GM12878 (cell line): ENCODE data around the gene GUCY1A1. TPM values are rescaled to one million over a fixed set of nuclear protein-coding genes. Genes with fewer than 3 reads are reported as not detected.

ENCODE experiments used
- ATAC-seq: fragments of 200-7000 bp; cut with Tn5 transposase; 3 replicates; pipeline ENCODE4 v1.9.1; 2020; ENCODE audit warnings: mild to moderate bottlenecking, moderate library complexity
- BruUV-seq: library from RNA; stranded (reverse); fragments of 400-500 nt; replicated peaks from 2 replicates; lab custom pipeline; 2021; lab: Mats Ljungman, UMichigan
- CTCF ChIA-PET: fragments of 300-600 bp; sonication (Branson Sonifier 250); formaldehyde crosslinking; extraction: SDS; loops from one replicate; lab custom pipeline; 2021; ENCODE audit warnings: inconsistent platforms; lab: Yijun Ruan, JAX
- POLR2A ChIA-PET: fragments of 350-600 bp; formaldehyde crosslinking; extraction: SDS; loops from one replicate; lab custom pipeline; 2021; ENCODE audit warnings: inconsistent platforms; lab: Charles Lee
- RAD21 ChIA-PET: fragments of 300-600 bp; sonication (Branson Sonifier 250); formaldehyde crosslinking; loops from one replicate; lab custom pipeline; 2023; ENCODE audit warnings: antibody characterized with exemption; ENCODE audit not compliant: unreplicated experiment; lab: Charles Lee
- SMC1A ChIA-PET: fragments of 300-600 bp; sonication (Branson Sonifier 250); formaldehyde crosslinking; loops from one replicate; lab custom pipeline; 2023; ENCODE audit not compliant: unreplicated experiment, uncharacterized antibody; lab: Charles Lee
- DNase-seq: peaks from one replicate; pipeline ENCODE4 v3.0.0-alpha.2; 2011; ENCODE audit warnings: low read depth, low spot score
- FAIRE-seq: peaks from 3 replicates; lab custom pipeline; 2011; peaks lifted over from hg19 to GRCh38; lab: Jason Lieb, UNC
- H2AFZ ChIP-seq: 2 replicates; pipeline ENCODE4 v1.6.0; 2011; ENCODE audit warnings: low read depth, low read length, control low read depth; ENCODE audit not compliant: control insufficient read depth
- H3K27ac ChIP-seq: 2 replicates; pipeline ENCODE4 v1.5.1; 2011; ENCODE audit warnings: control low read depth; ENCODE audit not compliant: control insufficient read depth, insufficient read depth
- H3K27me3 ChIP-seq, 2 experiments: replicated peaks in 1 of 2; 2 replicates each; pipeline versions ENCODE4 v1.6.0 to v1.6.1; 2011; ENCODE audit warnings: low read length in 1 of 2; ENCODE audit not compliant: control insufficient read depth in 2 of 2, insufficient read depth in 2 of 2
- H3K36me3 ChIP-seq, 2 experiments: 2 replicates each; pipeline ENCODE4 v1.5.1; 2011; ENCODE audit warnings: low read length in 1 of 2; ENCODE audit not compliant: control insufficient read depth in 2 of 2, insufficient read depth in 2 of 2
- H3K4me1 ChIP-seq: 2 replicates; pipeline ENCODE4 v1.6.1; 2011; ENCODE audit warnings: mild to moderate bottlenecking, low read length, moderate library complexity, mixed read lengths; ENCODE audit not compliant: control insufficient read depth, insufficient read depth
- H3K4me2 ChIP-seq: 2 replicates; pipeline ENCODE4 v1.6.0; 2011; ENCODE audit warnings: control low read depth; ENCODE audit not compliant: control insufficient read depth, insufficient read depth
- H3K4me3 ChIP-seq: fragments of 200-600 bp; sonication (generic); 2 replicates; pipeline ENCODE4 v1.5.1; 2016
- H3K79me2 ChIP-seq: 2 replicates; pipeline ENCODE4 v1.6.0; 2011; ENCODE audit warnings: low read length; ENCODE audit not compliant: control insufficient read depth, insufficient read depth
- H3K9ac ChIP-seq: 2 replicates; pipeline ENCODE4 v1.8.0; 2011; ENCODE audit warnings: low read length, control low read depth, mixed read lengths; ENCODE audit not compliant: control insufficient read depth, insufficient read depth
- H3K9me3 ChIP-seq: replicated peaks from 3 replicates; pipeline ENCODE4 v1.5.1; 2011; ENCODE audit warnings: mild to moderate bottlenecking, low read length; ENCODE audit not compliant: control insufficient read depth, insufficient read depth
- H4K20me1 ChIP-seq: 2 replicates; pipeline ENCODE4 v1.6.0; 2011; ENCODE audit not compliant: control insufficient read depth, insufficient read depth
- CBX5 ChIP-seq: sonication (generic); IDR thresholded peaks from 2 replicates; pipeline ENCODE4 v1.6.1; 2016; ENCODE audit warnings: low read depth, moderate library complexity, mild to moderate bottlenecking, inconsistent platforms
- LARP7 ChIP-seq: fragments of 450-650 bp; IDR thresholded peaks from 2 replicates; pipeline ENCODE4 v1.6.1; 2017; ENCODE audit warnings: mild to moderate bottlenecking
- NR2C2 ChIP-seq: IDR thresholded peaks from 2 replicates; pipeline ENCODE4 v1.6.1; 2011; ENCODE audit warnings: borderline replicate concordance, low read depth; ENCODE audit not compliant: control insufficient read depth, insufficient read length
- RAD21 ChIP-seq: IDR thresholded peaks from 2 replicates; pipeline ENCODE4 v1.6.1; 2011; ENCODE audit warnings: mild to moderate bottlenecking, low read depth, low read length, moderate library complexity; ENCODE audit not compliant: insufficient read depth
- TARDBP ChIP-seq: IDR thresholded peaks from 2 replicates; pipeline ENCODE4 v1.6.1; 2016; ENCODE audit warnings: borderline replicate concordance
- WGBS: methylation state at CpG from one replicate; pipeline ENCODE4 v1.1.6; 2016; ENCODE audit warnings: low lambda C conversion rate; ENCODE audit not compliant: insufficient replicate concordance, insufficient coverage; ENCODE audit errors: missing lambda C conversion rate; 5-methylcytosine and 5-hydroxymethylcytosine counted together
- in situ Hi-C: fragments of 300-500 bp; cut with MboI; formaldehyde crosslinking; loops from 9 replicates; pipeline ENCODE4 v1.14.3; 2018; ENCODE audit warnings: mixed read lengths
- intact Hi-C: fragments of 100-400 bp; cut with micrococcal nuclease; formaldehyde crosslinking; loops from one replicate; pipeline ENCODE4 v1.14.2; 2022; ENCODE audit not compliant: unreplicated experiment
- polyA plus RNA-seq, 11 experiments: library from polyadenylated mRNA; depleted of rRNA in 4 of 11; unstranded in 6 of 11; stranded (reverse) in 5 of 11; fragments of >200 nt; fragmentation: Nextera tagmentation in 4 of 11; fragmentation: Illumina TruSeq in 1 of 11; extraction: Ambion mirVana in 4 of 11; extraction: Trizol in 1 of 11; gene quantifications; 1 replicate in 1 of 11; 2 replicates in 10 of 11; pipeline versions ENCODE4 v1.2.1 to v1.2.3, GENCODE V29; 2011 to 2016; ENCODE audit warnings: inconsistent platforms in 2 of 11, missing spikeins in 2 of 11, low read depth in 1 of 11
- total RNA-seq, 4 experiments: library from RNA; depleted of rRNA in 3 of 4; stranded (reverse); fragments of >200 nt in 3 of 4; fragmentation: Illumina TruSeq in 1 of 4; extraction: Trizol in 1 of 4; gene quantifications; 2 replicates each; pipeline versions ENCODE4 v1.2.1 to v1.2.3, GENCODE V29; 2013 to 2021
- TF ChIP-seq, protein P1 (sequence below): fragments of 450-650 bp; IDR thresholded peaks from 2 replicates; pipeline ENCODE4 v1.6.1; 2018; ENCODE audit warnings: borderline replicate concordance, mild to moderate bottlenecking; ENCODE audit not compliant: partially characterized antibody
- TF ChIP-seq, protein P2 (sequence below): IDR thresholded peaks from 2 replicates; pipeline ENCODE4 v1.6.1; 2012; ENCODE audit warnings: mild to moderate bottlenecking, low read depth, low read length
- TF ChIP-seq, protein P3 (sequence below): IDR thresholded peaks from 2 replicates; pipeline ENCODE4 v1.6.1; 2012; ENCODE audit warnings: low read length, inconsistent platforms

Gene GUCY1A1
- total and polyA plus RNA-seq, 10 of the 15 experiments (the other 5 are each of a cell fraction or from before 2014, with no cell fraction given): 0.44 to 22.6 (median 0.55) TPM

DNA sequence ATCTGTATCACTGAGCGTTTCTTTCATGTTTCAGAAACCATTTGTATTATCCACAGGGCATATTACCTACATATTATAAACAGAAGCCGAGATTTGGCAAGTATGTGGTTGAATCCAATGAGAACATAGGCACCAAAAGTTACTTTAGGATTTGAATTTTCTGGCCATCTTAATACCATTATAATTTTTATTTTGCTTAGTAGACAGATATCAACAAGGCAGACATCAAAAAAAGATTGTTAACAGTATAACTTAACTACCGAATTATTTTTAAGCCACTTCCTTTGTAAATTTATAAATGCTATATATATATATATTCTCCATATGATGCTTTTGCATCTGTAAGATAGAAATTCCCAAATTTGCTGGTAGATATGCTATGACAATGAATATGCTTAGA lies 94.4 kb downstream of the GUCY1A1 start:
- ChIA-PET SMC1A (interaction anchor here (1.0 to 4.2 kb wide), 22 partner anchors 9 to 317 kb away, joined by 3 to 23 read pairs (median 6); partner anchors contain the start of genes CTSO and GUCY1A1), RAD21 (interaction anchor here (1.5 to 3.8 kb wide), 3 partner anchors 23 to 92 kb away, joined by 5 to 55 read pairs (median 25); partner anchors contain the start of gene GUCY1A1), CTCF (interaction anchor here (0.9 to 1.4 kb wide), 4 partner anchors 26 to 232 kb away, joined by 3 to 6 read pairs (median 3); partner anchors contain the start of gene CTSO), POLR2A (interaction anchor here (1.0 to 1.5 kb wide), 2 partner anchors 10 to 94 kb away, joined by 4 to 8 read pairs; no protein-coding TSS in a partner anchor)
- in situ Hi-C loops (no loop called here), intact Hi-C loops (no loop called here)
- Histone ChIP-seq H3K4me1 (no peaks in the 10 kb centered on the region), H3K79me2 (no peaks in the 10 kb centered on the region), H3K9ac (no peak overlapping the region), H3K36me3 (no peaks in the 10 kb centered on the region), H2AFZ (no peak overlapping the region), H3K4me3 (no peak overlapping the region), H3K27ac (no peak overlapping the region), H3K9me3 (no peaks in the 10 kb centered on the region; the same call in 2 of the 3 replicates), H3K4me2 (no peak overlapping the region), H4K20me1 (no peaks in the 10 kb centered on the region), H3K27me3 (peaks cover 0 to 7% of the 10 kb centered on the region in 2 experiments; a peak in 2 of 4 replicates)
- TF ChIP-seq RAD21: no peak
- DNase-seq (no peak), FAIRE-seq (no peak), ATAC-seq (no peak)
- 51% methylated on average over 3 of the region's 3 CpGs for WGBS
- no TSS peak for BruUV-seq

DNA sequence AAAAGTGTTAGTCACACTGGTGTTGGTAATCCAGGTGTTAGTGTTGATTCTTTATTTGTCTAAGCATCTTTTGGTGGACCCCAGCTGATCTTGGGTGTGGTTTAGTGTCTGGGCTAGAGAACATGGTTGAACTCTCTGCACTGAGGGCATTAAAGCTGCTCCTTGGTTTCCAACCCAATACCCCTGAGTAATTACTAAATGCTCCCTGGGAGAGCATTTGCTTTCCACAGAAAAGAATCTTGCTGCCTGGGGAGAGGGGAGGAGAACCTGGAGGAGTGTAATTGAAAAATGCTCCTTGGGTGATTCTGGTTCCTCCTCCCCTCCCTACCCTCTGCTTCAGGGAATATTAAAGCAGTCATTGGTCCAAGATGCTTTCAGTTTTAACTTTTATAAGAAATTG lies 95.3 kb downstream of the GUCY1A1 start:
- ATAC-seq (no peak), FAIRE-seq (no peak), DNase-seq (no peak)
- Histone ChIP-seq H3K27me3 (peaks cover 0 to 7% of the 10 kb centered on the region in 2 experiments; a peak in 2 of 4 replicates), H3K4me2 (no peak overlapping the region), H3K9ac (no peak overlapping the region), H3K36me3 (no peaks in the 10 kb centered on the region), H3K27ac (no peak overlapping the region), H3K79me2 (no peaks in the 10 kb centered on the region), H3K4me1 (no peaks in the 10 kb centered on the region), H2AFZ (no peak overlapping the region), H3K9me3 (no peaks in the 10 kb centered on the region; the same call in 2 of the 3 replicates), H4K20me1 (no peaks in the 10 kb centered on the region), H3K4me3 (no peak overlapping the region)
- ChIA-PET POLR2A (interaction anchor here (0.5 to 1.1 kb wide), 4 partner anchors 9 to 151 kb away, joined by 3 to 4 read pairs (median 3); no protein-coding TSS in a partner anchor), CTCF (interaction anchor here (0.6 to 1.6 kb wide), 6 partner anchors 9 to 233 kb away, joined by 3 to 6 read pairs (median 4); partner anchors contain the start of gene CTSO), SMC1A (interaction anchor here (0.6 to 3.8 kb wide), 17 partner anchors 9 to 145 kb away, joined by 3 to 23 read pairs (median 5); partner anchors contain the start of gene GUCY1A1), RAD21 (interaction anchor here (0.7 to 1.7 kb wide), 10 partner anchors 11 to 316 kb away, joined by 3 to 6 read pairs (median 4); no protein-coding TSS in a partner anchor)
- no TSS peak for BruUV-seq
- intact Hi-C loops (no loop called here), in situ Hi-C loops (no loop called here)
- TF ChIP-seq NR2C2 (no peak), CBX5 (no peak), TARDBP (no peak), LARP7 (no peak)
- TF ChIP-seq, protein P1, sequence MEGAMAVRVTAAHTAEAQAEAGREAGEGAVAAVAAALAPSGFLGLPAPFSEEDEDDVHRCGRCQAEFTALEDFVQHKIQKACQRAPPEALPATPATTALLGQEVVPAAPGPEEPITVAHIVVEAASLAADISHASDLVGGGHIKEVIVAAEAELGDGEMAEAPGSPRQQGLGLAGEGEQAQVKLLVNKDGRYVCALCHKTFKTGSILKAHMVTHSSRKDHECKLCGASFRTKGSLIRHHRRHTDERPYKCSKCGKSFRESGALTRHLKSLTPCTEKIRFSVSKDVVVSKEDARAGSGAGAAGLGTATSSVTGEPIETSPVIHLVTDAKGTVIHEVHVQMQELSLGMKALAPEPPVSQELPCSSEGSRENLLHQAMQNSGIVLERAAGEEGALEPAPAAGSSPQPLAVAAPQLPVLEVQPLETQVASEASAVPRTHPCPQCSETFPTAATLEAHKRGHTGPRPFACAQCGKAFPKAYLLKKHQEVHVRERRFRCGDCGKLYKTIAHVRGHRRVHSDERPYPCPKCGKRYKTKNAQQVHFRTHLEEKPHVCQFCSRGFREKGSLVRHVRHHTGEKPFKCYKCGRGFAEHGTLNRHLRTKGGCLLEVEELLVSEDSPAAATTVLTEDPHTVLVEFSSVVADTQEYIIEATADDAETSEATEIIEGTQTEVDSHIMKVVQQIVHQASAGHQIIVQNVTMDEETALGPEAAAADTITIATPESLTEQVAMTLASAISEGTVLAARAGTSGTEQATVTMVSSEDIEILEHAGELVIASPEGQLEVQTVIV: no peak
- TF ChIP-seq, protein P2, sequence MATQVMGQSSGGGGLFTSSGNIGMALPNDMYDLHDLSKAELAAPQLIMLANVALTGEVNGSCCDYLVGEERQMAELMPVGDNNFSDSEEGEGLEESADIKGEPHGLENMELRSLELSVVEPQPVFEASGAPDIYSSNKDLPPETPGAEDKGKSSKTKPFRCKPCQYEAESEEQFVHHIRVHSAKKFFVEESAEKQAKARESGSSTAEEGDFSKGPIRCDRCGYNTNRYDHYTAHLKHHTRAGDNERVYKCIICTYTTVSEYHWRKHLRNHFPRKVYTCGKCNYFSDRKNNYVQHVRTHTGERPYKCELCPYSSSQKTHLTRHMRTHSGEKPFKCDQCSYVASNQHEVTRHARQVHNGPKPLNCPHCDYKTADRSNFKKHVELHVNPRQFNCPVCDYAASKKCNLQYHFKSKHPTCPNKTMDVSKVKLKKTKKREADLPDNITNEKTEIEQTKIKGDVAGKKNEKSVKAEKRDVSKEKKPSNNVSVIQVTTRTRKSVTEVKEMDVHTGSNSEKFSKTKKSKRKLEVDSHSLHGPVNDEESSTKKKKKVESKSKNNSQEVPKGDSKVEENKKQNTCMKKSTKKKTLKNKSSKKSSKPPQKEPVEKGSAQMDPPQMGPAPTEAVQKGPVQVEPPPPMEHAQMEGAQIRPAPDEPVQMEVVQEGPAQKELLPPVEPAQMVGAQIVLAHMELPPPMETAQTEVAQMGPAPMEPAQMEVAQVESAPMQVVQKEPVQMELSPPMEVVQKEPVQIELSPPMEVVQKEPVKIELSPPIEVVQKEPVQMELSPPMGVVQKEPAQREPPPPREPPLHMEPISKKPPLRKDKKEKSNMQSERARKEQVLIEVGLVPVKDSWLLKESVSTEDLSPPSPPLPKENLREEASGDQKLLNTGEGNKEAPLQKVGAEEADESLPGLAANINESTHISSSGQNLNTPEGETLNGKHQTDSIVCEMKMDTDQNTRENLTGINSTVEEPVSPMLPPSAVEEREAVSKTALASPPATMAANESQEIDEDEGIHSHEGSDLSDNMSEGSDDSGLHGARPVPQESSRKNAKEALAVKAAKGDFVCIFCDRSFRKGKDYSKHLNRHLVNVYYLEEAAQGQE: no peak
- TF ChIP-seq, protein P3, sequence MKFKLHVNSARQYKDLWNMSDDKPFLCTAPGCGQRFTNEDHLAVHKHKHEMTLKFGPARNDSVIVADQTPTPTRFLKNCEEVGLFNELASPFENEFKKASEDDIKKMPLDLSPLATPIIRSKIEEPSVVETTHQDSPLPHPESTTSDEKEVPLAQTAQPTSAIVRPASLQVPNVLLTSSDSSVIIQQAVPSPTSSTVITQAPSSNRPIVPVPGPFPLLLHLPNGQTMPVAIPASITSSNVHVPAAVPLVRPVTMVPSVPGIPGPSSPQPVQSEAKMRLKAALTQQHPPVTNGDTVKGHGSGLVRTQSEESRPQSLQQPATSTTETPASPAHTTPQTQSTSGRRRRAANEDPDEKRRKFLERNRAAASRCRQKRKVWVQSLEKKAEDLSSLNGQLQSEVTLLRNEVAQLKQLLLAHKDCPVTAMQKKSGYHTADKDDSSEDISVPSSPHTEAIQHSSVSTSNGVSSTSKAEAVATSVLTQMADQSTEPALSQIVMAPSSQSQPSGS: no peak
